ENCODE data around the gene AKIRIN1.
"Not testable (repeated sequence)": the region's sequence is repeated elsewhere in the genome, so short reads cannot be mapped to it uniquely, and the experiment has no call there.

AKIRIN1 gene

GRCh38 chr1:39051956-39052355 lies 60.9 kb downstream of the AKIRIN1 start:
- TF ChIP-seq TOX (CRISPR knock-in tag; IDR thresholded peaks at IDR 0.05; ENCODE audit: borderline replicate concordance) (no peak), CSDC2 (CRISPR knock-in tag; IDR thresholded peaks at IDR 0.05) (no peak), TSHZ2 (CRISPR knock-in tag; IDR thresholded peaks at IDR 0.05) (no peak), GLIS3 (CRISPR knock-in tag; IDR thresholded peaks at IDR 0.05) (no peak), ZFP30 (CRISPR knock-in tag; IDR thresholded peaks at IDR 0.05) (no peak), ZNF8 (CRISPR knock-in tag; IDR thresholded peaks at IDR 0.05) (no peak), ISL1 (CRISPR knock-in tag; IDR thresholded peaks at IDR 0.05) (no peak), ZNF70 (CRISPR knock-in tag; IDR thresholded peaks at IDR 0.05) (no peak), CREB5 (CRISPR knock-in tag; IDR thresholded peaks at IDR 0.05; ENCODE audit: low read depth) (no peak), ESRRG (CRISPR knock-in tag; IDR thresholded peaks at IDR 0.05) (no peak), OSR1 (CRISPR knock-in tag; IDR thresholded peaks at IDR 0.05) (no peak)
- TF ChIP-seq, protein P1, sequence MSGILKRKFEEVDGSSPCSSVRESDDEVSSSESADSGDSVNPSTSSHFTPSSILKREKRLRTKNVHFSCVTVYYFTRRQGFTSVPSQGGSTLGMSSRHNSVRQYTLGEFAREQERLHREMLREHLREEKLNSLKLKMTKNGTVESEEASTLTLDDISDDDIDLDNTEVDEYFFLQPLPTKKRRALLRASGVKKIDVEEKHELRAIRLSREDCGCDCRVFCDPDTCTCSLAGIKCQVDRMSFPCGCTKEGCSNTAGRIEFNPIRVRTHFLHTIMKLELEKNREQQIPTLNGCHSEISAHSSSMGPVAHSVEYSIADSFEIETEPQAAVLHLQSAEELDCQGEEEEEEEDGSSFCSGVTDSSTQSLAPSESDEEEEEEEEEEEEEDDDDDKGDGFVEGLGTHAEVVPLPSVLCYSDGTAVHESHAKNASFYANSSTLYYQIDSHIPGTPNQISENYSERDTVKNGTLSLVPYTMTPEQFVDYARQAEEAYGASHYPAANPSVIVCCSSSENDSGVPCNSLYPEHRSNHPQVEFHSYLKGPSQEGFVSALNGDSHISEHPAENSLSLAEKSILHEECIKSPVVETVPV (CRISPR knock-in tag; IDR thresholded peaks at IDR 0.05), result no peak
- no peak for ATAC-seq

GRCh38 chr1:39055213-39055710 lies 64.2 kb downstream of the AKIRIN1 start:
- ATAC-seq, result not testable (repeated sequence)

Data from SK-N-SH treated with all-trans-retinoic acid at 6 μM for 48 hours (cell line).